IPS-NIHi7 (cell line): ENCODE measurements around the gene TLN1.

Source experiments
- DNase-seq: peaks from one replicate; pipeline ENCODE4 v3.0.0; 2012; ENCODE audit warnings: mixed read lengths; ENCODE audit errors: extremely low spot score

The TLN1 gene, protein sequence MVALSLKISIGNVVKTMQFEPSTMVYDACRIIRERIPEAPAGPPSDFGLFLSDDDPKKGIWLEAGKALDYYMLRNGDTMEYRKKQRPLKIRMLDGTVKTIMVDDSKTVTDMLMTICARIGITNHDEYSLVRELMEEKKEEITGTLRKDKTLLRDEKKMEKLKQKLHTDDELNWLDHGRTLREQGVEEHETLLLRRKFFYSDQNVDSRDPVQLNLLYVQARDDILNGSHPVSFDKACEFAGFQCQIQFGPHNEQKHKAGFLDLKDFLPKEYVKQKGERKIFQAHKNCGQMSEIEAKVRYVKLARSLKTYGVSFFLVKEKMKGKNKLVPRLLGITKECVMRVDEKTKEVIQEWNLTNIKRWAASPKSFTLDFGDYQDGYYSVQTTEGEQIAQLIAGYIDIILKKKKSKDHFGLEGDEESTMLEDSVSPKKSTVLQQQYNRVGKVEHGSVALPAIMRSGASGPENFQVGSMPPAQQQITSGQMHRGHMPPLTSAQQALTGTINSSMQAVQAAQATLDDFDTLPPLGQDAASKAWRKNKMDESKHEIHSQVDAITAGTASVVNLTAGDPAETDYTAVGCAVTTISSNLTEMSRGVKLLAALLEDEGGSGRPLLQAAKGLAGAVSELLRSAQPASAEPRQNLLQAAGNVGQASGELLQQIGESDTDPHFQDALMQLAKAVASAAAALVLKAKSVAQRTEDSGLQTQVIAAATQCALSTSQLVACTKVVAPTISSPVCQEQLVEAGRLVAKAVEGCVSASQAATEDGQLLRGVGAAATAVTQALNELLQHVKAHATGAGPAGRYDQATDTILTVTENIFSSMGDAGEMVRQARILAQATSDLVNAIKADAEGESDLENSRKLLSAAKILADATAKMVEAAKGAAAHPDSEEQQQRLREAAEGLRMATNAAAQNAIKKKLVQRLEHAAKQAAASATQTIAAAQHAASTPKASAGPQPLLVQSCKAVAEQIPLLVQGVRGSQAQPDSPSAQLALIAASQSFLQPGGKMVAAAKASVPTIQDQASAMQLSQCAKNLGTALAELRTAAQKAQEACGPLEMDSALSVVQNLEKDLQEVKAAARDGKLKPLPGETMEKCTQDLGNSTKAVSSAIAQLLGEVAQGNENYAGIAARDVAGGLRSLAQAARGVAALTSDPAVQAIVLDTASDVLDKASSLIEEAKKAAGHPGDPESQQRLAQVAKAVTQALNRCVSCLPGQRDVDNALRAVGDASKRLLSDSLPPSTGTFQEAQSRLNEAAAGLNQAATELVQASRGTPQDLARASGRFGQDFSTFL (N-terminal part only)

DNA sequence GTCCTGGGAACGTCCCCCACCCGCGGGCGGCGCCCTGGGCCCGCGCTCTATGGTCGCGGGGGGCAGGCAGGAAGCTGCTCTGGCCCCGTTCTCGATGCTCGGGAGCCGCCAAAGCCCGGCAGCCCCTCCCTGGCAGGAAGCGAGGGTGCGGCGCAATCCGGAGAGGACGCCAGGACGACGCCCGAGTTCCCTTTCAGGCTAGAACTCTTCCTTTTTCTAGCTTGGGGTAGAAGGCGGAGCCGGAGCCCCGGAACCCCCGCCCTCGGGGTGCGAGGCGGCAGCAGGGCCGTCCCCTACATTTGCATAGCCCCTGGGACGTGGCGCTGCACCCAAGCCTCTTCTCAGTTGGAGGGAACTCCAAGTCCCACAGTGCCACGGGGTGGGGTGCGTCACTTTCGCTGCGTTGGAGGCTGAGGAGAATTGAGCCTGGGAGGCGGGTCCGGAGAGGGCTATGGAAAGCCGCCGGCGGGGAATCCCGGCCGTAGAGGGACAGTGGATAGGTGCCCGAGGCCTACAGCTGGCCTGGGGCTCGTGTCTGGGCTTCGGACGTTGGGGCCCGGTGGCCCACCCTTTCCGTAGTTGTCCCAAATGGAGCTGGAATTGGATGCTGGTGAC lies at the start of gene TLN1, which contains the start of gene CREB3:
Gene TLN1 (minus strand): TSS at position 11 of the 615 bp plus-strand sequence. CDS start 6,501 bp downstream, outside the sequence.
Gene CREB3 (plus strand): TSS at position 482 of the 615 bp plus-strand sequence. CDS start 107 bp downstream, at position 589.
- DNase-seq, result peak; percentile 90

DNA sequence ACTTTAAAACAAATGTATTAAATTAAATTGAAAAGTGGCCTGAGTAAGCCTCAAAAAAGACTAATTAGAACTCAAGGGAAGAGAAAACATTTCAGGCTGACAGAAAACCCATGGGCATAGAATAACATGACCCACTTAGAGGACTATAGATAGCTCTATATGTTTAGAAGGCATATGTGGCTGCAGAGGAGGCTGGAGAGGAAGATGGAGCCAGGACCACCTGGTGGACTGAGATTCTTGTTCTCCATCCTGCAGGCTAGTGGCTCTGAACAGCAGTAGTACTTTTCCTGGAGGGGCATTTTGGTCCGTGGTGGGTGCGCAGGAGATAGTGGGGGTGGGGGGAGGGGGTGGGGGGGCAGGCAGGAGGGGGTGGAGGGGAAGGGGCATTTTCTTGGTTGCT lies 49.1 kb upstream of the TLN1 start:
- DNase-seq, result no peak

DNA sequence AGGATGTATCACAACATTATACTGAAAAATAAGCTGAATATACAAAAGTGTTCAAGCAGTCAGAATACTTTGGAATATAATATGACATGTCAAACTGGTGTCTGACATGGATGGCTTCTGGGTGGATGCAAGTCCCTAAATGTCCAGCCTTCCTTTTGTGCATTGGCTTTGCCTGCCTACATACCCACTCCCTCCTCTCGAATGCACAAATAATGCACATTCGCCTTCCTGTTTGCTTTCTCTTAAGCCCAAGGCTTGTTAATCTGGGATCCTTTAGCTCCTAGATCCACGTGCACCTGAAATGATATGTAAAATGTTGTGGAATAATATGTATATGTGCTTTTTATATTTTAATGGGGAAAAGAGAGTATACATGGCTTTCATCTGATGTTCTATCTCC lies 46.5 kb upstream of the TLN1 start:
- DNase-seq, result no peak

DNA sequence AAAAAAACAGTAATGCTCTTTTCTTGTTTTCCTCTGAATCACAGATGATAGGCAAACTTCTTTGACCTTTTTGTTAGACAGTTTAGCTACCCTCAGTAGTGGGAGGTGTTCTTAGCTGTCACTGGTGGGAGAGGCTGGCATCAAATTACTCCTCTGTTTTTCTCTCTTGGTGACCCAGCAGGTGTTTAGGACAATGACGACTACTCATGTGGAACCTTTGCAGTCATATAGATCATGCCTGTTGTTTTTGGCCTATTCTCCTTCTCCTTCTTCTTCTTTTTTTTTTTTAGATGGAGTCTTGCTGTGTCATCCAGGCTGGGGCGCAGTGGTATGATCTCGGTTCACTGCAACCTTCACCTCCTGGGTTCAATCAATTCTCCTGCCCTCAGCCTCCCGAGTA lies 44.0 kb upstream of the TLN1 start:
- no peak for DNase-seq

DNA sequence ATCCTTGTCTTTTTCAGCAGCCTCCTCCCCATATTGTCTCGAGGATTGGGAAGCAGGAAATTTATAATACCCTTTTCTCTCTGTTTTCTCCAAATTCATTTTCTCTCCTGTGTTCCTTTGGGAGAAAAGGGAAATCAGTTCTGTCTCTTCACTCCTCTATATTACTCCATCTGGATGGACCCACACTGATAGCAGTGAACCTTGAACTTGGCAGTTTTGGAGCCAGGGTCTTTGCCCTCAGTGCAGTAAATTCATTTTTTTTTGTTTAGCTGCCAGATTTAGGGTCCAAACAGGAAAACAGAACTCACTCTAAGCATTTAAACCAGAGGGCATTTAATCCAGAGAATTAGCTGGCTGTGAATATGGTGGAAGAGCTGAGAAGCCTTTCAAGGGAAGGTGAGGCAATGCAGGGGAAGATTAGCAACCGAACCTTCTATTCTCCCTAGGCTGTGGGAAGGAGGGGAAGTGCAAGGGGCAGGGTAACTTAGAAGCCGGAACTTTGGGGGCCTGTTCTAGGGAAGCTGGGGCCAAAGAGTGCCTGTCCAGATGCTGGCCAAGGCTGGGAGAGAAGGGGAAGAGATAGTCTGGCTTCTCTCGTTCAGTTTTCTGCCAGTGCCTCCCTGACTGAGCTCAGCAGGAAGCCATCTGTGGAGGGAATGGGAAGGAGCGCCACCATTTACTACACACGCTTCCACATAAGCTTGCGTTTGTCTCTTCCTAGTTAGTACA lies 43.1 kb upstream of the TLN1 start:
- DNase-seq, result peak; percentile 20

DNA sequence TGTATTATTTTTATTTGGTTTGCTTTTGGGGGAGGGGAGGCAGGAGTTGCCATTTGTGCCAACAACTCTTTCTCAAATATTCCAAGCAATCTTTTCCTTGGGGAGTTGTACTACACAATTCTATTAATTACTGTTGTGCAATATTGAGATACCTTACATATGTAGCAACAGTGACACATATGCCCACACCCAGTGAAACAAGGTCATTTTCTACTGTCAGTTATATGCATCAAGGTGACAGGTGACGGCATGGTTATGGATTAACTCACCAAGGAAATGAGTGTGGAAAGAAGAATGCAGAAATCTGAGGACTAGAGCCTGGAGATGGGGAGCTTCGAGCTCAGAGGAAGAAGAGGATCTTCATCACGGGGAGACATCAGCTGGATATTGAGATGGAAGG lies 39.9 kb upstream of the TLN1 start:
- DNase-seq, result no peak

DNA sequence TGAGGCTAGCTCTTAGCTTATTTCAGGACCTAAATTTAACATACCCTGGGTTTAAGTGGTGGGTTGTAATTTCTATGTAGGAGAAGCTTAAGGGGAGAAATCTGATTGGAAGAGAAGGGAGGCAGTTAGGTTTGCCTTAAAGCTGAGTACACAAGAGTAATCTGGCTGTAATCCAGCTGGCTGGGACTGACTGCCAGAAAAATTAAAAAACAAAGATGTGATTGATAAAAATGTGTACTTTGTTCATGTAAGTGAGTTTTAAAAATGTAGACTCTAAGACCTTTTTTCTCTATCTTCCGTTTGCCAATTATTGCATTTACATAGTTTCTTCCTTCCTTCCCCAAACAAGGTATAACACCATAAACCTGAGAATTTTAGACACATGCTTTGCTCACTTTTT lies 39.5 kb upstream of the TLN1 start:
- no peak for DNase-seq

DNA sequence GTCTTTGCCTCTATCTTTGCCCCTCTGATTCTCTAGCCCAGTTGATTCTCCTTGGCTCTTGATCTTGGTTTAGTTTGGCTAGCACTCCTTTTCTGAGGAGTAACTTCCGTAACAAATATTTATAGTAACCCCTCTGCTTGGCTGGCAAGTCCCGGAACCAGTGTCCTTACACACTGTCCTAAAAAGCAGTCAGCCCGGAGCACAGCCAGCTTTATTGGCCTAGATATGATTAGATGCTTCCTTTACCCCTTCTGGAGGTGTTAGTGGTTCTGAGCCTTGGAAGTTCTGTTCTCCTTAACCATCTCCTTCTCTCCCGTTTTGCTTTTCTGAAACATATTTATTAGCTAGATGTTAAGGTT lies 39.1 kb upstream of the TLN1 start:
- DNase-seq, result no peak

DNA sequence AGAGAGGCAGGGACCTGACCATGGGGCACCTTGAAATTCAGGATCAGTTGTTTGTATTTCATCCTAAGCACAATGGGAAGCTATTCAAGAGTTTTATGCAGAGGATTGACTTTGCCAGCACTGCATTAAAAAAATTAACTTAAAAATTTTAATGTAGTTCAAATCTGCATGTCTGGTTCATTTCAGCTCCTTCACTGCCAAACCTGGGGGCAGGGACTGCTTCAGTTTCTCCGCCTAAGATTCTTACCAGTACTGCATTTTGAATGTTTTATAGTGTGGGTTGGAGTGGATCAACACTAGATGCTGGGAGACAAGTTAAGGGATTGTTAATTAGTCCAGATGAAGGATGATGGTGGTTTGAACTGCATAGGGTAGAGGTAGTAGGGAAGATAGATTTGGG lies 37.8 kb upstream of the TLN1 start:
- no peak for DNase-seq

DNA sequence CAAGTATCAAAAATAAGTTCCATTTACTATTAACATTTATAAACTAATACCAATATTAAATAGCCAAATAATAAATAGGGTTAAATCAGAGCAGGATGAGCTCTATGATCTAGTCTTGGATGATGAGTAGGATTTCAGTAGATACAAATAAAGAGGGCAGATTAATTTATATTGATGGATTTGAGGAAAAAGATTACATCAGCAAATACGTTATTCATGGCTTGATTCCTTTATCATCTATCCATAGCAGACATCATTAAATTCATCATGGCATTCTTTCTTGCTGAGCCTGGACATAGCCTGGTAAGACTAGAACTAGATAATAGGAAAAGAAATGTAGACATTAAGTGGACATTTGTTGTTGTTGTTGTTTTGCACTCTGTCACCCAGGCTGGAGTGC lies 35.5 kb upstream of the TLN1 start:
- DNase-seq, result no peak

DNA sequence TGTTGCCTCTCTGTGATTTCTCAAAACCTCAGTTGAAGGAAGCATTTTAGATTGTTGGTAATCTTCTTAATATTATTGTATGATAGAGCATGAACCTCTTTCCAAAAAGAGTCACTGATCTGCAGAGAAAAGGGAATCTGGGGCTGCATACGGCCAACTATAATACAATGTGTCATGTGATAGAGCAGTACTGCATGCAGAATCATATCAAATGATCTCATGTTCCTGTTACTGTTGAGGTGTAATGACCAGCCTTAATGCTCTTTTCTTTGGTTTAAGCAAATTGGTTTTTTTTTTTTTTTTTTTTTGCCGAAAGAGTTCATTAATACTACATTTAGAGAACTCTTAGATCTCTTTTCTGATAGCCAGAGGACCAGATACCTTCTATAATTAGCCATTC lies 35.0 kb upstream of the TLN1 start:
- DNase-seq, result no peak

DNA sequence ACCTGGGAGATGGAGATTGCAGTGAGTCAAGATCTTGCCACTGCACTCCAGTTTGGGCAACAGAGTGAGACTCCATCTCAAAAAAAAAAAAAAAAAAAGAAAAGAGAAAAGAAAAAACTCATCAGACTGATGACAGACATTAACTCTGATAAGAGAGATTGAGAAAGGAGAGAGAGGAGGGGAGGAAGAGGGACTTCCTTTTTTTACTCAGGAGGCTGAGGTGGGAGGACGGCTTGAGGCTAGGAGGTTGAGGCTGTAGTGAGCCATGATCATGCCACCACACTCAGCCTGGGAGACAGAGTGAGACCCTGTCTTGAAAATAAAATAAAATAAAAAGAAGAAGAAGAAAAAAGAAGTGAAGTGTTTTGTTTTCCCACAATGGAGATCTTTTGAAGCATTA lies 31.8 kb upstream of the TLN1 start:
- DNase-seq, result no peak

DNA sequence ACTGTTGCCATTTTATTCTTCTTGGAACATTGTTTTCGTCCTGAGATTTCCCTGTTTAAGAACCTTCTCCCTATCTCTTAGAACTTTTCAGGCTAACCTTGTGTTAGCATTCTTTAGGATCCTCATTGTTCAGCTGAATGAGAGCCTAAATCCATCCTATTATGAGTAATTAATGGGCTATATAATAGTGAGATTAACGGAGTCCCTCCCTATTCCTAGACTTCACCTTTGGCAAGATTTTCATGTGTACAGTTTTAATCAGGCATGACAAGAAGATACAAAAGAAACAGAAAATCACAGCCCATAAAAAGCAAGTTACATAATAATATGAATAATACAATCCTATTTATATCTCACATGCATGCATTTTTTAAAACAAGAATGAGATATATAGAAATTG lies 31.2 kb upstream of the TLN1 start:
- no peak for DNase-seq

DNA sequence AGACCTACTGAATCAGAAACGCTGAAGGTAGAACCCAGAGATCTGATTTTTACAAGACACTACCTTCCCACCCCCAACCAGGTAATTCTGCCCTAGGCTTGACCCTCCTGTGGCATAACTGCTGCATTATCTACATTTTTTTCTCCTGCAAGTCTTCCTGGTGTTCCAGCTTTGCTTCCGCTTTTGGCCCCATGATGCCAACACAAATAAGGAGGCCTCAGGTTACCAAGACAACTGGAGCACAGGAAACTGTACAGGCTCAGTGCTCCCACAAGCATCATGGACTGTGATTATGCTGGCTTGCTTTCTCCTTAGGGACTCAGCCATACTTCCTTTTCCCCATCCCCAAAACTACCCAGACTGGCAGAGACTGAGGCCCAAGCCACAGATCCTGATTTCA lies 28.7 kb upstream of the TLN1 start:
- no peak for DNase-seq

DNA sequence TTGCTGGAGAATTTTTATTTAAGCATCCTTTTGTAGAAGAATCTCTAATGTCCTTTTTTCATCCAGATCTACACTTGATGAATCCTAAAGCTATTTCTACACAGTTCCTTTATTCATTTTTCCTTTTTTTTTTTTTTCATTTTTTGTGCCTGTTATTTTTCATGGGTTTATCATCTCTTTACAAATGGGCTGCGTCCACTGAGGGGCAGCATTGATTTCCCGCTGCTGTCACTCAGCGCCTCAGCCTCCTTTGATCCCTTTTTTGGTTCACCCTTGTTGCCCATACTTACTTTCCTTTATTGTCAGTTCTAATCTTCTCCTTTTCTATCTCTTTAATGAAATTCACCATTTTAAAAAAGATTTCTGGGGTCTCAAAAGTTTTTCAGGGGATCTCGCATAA lies 27.8 kb upstream of the TLN1 start:
- no peak for DNase-seq

DNA sequence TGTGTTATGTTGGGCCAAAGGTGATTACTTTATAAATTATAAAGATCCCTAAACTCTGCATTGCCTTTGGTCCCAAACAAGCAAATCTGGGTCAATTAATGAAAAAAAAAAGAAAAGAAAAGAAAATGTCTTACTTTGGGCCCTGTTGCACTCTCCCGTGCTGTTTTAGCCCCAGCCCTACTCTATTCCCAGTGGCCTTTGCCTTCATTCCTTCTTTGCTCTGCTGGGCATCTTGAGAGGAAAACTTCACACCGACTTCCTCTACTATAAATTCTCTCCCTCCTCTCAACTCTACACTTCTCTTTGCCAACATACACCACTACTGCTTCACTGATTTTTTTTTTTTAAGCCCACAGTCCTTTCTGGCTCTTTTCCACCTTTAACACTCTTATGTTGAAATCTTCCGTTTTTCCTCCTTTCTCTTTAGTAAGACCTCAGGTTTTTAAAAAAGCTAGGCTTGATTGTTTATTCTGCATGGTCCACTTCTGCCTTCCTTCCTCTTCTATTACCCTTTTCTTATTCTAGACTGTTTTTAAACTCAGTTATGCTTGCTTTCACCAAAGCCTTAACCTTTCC lies 26.6 kb upstream of the TLN1 start:
- DNase-seq, result no peak

DNA sequence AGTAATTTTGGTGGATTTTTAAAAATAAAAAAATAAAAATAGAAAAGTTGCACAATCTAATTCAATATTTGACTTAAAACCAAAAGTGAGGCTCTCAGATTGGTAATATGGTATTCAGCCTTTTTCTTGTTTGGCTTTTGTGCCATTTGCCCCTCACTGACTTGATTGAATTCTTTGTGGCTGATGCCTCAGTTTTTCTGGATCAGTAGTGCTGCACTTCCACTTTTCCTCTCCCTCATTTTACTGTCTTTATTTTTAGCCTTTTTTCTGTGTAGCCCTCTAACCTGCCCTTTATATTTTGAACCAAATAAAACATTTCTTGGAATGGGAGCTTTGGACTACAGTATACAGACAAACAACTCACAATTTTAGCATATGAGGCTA lies 25.9 kb upstream of the TLN1 start:
- DNase-seq, result no peak

DNA sequence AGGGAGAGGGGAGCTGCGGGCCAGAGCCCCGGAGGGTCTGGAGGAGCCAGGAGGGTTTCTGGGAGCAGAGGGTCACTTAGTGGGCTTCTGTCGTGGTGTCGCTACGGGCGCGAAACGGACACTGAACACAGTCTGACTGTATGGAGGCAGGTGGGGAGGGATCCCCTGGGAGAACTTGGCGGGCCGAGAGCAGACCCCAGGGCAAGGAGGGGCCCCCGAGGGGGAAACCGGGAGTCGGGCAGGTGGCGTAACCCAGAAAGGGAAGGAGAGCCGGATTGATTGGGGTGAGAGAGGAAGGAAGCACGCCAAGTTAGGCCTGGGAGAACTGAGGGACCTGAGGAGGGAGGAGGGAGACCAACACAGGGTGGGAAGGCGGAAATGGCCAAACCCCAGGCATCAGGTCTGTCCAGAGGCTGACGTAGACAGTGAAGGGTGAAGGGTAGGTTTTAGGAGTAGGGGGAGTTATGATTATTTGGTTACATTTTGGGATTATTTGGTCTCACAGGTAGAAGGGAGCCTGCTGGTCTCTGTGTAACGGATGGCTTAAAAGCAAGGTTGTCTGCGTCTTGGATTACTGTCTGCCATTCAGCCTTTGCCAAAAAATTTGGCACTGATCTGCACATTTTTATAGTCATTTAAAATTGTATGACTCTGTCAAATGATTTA lies 25.4 kb upstream of the TLN1 start:
- peak; percentile 55 for DNase-seq

DNA sequence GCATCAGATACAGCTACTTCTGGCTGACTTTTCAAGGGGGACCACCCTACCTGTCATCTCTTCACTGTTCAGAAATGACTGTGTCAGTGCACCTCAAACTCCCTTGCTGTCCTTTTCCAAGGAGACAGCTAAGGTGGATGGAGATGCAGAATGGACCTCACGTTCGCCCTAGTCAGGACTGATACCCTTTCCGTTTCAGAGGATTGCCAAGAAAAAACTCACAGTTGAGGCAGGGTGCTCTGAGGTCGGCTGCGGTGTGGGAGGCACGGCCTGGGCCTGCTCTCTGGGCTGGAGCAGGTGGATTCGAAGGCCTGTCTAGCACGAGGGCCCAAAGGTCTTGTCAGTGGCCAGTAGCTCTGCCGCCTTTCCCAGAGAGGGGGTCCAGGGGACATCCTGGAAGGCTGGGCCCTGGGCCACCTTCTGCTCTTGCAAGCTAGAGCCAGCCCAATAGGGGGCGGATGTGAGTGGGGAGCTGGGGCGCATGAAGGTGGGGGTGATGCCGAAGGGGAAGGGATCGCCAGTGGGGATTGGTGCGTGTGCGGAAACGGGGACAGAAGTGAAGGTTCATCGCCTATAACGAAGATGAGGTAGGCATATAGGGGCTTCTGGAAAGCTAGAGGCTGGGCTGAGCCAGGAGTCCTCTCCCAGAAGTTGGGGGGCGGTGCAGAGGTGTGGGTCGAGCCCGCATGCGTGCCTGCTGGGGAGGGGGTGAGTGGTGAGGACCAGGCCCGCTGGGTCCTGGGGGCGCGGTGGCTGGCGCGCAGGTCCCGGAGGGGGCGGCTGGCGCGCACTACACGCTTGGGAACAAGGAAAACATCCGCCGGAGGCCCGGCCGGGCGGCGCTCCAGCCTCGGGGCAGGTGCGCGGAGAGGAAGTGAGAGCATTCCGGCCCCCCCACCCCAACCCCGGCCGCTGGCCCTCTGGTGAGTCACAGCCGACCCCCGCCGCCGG lies 24.6 kb upstream of the TLN1 start:
- peak; percentile 63 for DNase-seq
